HG03039 (cell line): Measurements from ENCODE around the gene CENPP.

ENCODE experiments used
- ATAC-seq: cut with Tn5 transposase; IDR thresholded peaks from one replicate; pipeline ENCODE4 v1.9.1; 2021; ENCODE audit warnings: mild to moderate bottlenecking, moderate library complexity; ENCODE audit not compliant: unreplicated experiment

The CENPP gene

GRCh38 chr9:92503156-92503555, 177.4 kb downstream of the CENPP start:
- no peak for ATAC-seq

- ATAC-seq = no peak
Observed at GRCh38 chr9:92504881-92505280, 179.1 kb downstream of the CENPP start.

DNA sequence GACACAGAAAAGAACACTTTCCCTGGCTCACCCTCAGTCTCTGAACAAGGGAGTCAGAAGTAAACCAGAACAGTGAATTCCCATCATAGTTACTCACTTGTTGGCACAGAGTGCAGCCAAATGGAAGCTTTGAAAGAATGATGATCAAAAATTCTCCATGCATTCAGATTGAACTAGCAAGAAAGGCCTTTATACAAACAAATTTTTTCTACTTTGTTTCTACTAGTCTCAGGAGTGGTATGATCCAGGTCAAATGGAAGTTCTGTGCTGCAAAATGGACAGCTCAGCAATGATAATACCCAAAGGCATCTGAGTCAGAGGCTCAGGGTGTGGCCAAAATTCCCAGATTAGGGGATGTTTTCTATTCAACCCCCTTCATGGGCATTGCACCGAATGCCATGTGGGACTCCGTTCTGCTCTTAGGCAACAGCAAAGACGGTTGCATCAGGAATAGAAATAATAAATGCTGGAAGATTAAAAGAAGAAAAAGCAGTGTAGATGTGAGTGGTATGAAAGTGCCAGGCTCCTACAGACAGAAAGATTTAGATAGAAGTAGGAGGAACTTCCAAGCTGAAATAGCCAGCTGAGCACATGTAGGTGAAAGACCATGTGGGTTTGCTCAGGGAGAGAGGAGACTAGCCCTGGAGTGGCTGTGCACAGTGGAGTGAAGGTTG, 180.6 kb downstream of the CENPP start:
- ATAC-seq = no peak

DNA sequence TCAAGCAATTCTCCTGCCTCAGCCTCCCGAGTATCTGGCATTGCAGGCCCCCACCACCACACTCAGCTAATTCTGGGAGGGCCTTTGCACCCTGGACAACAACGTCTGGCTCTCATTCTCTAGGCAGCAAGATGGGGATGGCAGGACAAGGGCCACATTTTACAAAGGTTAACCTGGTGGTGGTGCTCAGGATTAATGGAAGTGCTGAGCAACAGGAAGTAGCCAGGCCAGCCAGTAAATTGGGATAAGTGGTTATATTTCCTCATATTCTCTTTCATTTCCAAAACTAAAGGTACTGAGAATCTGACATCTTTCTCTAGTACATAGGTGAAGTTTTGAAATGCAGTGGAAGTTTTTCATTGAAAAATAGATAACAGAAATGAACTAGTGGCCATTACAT, 181.3 kb downstream of the CENPP start:
- no peak for ATAC-seq

GRCh38 chr9:92507496-92507895, 181.7 kb downstream of the CENPP start:
- ATAC-seq = no peak

DNA sequence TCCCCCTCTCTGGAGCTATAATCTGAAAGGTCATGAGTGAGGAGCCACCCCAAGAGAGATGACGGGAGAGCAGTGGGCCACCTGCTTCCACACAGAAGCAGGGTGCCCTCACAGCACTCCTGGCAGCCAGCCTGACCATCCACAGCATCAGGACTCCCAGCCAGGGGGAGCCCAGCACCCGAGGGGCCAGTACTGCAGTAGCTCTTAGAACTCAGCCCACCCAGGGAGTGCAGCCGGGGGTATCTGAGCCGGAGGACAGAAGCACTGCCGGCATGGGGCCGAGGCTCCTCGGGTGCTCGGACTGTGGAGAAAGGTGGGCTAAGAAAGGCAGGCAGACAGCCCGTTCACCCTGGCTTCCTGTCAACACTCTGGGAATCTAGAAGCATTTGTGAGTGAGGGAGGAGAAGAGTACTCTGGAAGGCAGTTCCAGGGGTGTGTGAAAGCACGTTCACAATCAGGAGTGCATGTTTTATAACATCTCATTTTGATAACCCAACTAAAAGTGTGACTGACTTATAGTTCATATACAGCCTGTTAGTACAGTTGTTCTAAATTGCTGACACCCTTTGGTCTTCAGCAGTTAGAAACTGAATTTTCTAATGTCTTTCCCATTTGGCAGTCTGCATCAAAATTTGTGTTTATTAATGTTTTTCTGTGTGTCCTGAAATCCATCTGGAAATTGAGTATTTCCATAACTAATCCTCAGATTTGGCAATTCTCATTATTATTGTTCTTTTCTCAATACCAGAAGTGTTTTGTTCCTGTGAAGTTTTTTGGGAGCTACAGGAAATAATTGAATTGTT, 182.5 kb downstream of the CENPP start:
- no peak for ATAC-seq

DNA sequence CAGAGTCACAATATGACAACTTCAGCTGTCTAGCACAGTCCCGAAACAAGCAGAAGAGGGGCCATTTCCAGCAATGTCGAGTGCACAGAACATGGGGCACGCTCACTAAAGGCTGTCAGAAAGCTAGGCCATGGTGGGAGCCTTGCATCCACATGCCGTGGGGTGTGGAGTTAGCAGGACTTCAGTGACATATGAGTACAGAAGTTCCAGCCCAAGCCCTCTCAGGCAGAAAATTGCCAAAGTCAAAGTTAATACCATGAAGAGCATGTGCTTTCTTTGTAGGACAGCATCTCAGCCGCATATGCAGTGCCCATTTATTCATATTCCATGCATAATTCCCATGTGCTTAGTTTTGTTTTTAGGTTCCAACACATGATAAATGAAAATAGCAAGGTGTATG, 183.3 kb downstream of the CENPP start:
- no peak for ATAC-seq

DNA sequence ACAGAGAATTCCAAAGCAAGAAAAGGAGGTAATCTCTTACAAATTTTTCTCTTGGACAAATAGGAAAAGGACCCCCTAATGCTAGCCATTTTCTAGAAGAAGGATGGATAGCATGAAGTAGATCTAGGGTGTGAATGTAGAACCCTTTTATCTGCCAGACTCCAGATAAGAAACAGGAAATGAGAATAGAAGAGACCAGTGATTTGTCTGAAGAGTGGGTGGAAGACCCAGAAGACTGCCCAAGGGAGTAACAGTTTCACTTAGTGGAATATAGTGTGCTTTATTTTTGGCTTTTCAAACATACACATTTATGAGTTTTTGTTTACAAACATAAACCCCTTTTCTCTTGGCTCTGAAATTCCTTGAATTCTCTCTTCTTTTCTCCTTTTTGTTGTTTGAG, 185.0 kb downstream of the CENPP start:
- ATAC-seq = no peak

- no peak for ATAC-seq
Observed at GRCh38 chr9:92512622-92513021, 186.9 kb downstream of the CENPP start.

GRCh38 chr9:92513349-92513748, 187.6 kb downstream of the CENPP start:
- ATAC-seq = no peak

DNA sequence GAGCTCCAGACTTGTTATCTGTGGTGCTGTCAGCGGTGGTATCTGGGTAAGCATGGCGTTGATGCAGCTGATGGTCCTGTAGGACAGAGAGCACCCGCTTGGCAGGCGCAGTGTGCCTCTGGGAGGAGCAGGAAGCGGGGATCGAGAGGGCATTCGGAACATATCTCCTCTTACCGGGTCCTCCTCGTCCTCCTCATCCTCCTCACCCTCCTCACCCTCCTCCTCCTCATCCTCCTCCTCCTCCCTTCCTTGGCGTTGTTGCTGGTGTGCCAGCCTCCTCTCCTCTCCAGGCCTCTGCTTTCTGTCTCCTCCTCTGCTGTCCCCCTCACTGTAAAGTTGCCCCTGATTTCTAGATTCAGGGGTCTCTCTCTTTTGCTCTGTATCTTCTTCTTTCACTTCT, 188.9 kb downstream of the CENPP start:
- ATAC-seq = no peak

- no peak for ATAC-seq
Observed at GRCh38 chr9:92516521-92516920, 190.8 kb downstream of the CENPP start.

DNA sequence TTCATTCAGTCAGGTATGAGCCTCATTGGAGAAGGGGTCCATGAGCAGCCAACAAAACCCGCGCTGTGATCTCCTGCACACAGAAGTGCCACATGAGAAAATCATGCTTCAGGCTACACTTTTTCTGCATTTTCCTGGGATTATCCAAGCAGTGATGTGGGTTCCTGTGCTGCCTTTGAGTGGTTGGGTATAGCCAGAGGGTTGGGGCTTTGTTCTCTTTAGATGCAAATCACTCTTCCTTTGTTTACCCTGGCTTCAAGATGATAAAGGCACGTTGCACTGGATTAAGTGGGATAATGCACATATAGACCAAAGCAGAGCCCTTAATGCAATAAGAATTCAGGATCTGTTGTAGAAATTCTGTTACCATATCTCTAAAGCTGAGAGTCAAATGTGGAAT, 191.3 kb downstream of the CENPP start:
- no peak for ATAC-seq

DNA sequence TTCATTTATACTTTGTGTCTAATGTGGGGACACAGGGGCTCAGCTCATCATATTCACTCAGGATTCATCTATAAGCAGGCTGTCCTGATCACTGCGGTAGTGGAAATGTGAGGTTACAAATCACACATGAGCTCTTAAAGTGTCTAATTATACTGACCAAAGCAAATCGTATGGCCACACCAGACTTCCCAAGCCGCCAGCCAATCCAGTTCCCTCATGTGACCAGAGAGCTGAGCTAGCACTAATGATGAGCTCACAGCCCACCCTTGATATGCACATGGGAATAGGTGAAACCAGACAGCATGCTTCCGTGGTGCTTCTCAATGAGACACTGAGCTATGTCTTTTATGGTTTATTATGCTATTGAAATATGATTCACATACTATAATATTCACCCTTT, 192.4 kb downstream of the CENPP start:
- no peak for ATAC-seq

DNA sequence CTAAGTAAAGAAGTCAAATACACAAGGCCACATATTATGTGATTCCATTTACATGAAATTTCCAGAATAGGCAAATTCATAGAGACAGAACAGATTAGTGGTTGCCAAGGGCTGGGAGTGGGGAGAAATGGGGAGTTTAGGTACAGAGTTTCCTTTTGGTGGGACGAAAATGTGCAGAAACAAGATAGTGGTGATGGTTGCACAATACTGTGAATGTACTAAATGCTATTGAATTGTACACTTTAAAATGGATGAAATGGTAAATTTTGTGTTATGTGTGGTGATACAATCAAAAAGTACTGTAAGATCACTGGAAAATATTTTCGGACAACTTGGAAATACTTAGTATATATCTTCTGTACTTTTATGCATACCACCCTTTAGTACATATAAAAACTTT, 195.1 kb downstream of the CENPP start:
- ATAC-seq = no peak

DNA sequence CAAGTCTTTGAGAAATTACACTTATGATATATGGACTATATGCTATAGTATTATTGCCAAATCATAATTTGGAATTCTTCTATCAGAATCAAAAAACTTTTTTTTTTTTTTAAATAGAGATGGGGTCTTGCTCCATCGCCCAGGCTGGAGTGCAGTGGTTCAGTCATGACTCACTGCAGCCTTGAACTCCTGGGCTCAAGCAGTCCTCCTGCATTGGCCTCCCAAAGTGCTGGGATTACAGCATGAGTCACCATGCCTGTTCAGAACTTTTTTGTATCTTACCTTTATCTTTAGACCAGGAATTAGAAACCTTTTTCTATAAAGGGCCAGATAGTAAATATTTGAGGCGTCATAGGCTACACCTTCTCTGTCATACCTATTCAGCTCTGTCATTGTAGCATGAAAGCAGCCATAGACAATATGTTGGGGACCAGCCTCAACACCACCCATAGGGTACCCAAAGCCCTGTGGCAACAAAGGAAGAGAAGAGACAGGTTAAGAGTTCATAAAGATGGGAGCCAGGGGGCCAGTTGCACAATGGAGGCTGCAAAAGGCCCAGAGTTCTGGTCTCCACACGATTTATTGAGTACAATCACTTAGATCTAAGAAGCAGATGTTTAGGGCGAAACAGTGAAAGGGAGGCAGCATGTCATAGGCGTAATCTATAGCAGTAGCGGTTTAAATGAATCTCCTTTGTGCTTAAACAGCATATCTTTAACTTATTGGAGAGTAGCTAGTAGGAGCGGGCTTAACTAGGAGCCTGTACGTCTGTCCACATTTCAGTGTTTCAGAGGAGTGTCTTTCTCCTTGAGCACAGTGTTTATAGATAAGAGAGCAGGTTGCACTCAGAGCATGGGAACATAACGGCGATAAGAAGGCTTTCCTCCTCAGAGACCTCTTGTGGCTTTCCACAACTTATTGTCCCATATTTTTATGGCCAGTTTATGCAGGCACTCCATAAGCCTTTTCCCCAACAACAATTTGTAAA, 197.5 kb downstream of the CENPP start:
- no peak for ATAC-seq

DNA sequence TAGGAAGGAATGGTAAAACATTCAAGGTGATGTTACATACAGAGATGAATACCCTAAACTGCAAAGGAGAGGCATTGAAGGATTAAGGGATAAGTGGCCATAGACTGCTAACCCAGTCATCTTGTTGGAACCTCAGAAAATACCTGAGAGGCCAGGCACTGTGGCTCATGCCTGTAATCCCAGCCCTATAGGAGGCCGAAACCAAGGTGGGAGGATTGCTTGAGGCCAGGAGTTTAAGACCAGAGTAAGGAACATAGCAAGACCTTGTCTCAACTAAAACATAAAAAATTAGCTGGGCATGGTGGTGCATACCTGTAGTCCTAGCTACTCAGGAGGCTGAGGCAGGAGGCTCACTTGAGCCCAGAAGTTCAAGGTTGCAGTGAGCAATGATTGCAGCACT, 199.1 kb downstream of the CENPP start:
- ATAC-seq = no peak

DNA sequence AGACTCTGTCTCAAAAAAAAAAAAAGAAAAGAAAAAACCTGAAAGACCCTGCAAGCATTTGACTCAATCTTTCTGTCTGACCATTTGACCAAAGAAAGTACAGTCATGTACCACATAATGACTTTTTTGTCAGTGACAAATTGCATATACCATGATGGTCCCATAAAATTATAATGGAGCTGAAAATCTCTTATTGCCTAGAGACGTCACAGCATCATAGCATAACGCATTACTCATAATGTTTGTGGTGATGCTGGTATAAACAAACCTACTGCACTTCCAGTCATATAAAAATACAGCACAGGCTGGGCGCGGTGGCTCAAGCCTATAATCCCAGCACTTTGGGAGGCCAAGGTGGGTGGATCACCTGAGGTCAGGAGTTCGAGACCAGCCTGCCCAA, 199.6 kb downstream of the CENPP start:
- no peak for ATAC-seq

DNA sequence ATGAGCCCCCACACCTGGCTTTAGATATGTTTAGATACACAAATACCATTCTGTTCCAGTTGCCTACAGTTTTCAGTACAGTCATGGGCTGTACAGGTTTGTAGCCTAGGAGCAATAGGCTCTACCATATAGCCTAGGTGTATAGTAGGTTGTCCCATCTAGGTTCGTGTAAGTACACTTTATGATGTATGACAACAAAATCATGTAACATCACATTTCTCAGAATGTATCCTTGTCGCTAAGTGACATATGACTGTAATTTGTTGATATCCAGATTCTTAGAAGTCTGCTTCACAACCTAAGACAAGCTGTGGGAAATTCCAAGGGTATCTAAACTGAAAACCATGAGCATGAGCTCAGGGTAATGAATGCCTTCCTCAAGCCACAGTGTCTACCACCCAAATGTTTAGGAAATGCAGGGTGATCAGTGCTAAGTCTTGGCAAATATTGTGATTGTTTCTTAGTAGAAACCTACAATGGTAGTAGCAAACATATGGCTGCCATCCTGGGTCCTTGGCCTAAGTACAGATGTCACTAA, 201.6 kb downstream of the CENPP start:
- ATAC-seq = no peak

DNA sequence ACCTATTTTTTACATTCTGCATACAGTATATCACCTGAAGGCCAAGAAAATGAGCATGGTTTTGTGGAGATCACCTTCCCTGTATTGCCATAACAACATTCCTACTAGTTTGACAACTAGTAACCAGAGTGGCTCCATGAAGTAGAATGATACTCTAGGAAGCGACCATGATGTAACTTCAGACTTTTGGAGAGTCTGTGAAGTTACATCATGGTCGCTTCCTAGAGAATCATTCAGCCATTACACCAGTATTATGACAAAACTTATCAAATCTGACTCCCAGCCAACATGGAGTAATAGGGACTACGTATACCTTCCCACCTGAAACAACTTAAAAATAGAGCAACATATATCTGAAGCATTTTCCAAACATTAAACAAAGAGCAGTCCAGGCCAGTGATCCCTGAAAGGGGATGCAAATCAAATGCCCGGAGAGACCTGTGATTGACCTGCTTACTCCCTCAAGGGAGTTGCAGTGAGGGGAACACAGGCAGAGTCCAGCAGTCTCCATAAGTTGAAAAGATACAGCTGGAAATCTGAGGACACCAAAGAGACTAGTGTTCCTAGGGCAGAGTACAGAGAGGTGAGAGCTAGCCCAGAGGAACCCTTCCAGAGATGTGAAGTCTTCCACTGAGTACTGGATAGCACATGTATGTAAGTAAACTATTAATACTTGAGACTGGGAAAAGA, 202.2 kb downstream of the CENPP start:
- ATAC-seq = no peak

DNA sequence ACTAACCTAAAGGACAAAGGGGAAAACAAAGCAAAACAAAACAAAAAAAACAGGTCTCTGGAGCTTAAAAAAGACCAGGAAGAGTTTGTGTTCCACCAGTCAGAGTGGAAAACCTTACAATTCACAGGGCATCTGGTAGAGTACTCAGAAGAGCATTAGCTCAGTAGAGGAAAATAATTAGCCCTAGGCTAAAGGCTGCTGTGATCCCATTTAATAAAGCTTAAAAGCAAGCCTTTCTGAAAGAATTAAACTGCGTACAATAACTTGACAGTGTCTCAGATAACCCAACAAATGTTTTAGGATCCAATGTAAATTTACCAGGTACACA, 202.7 kb downstream of the CENPP start:
- ATAC-seq = no peak
